Activated naive CD4-positive, alpha-beta T cell treated with anti-CD3 and anti-CD28 coated beads for 36 hours (primary cell): Measurements from ENCODE around the gene MYO1B. TPM values are rescaled to one million over a fixed set of nuclear protein-coding genes. Genes with fewer than 3 reads are reported as not detected.

Experiments
- CTCF ChIA-PET: fragments of 350-600 bp; sonication (Branson Sonifier 250); formaldehyde crosslinking; loops from one replicate; lab custom pipeline; 2021; ENCODE audit warnings: antibody characterized with exemption; lab: Charles Lee
- DNase-seq: peaks from one replicate; pipeline ENCODE4 v3.0.0-alpha.2; 2020
- H3K27ac Mint-ChIP-seq: one replicate; pipeline ENCODE4 v1.8.0; 2021; ENCODE audit warnings: mild to moderate bottlenecking, mixed read lengths
- H3K27me3 Mint-ChIP-seq: one replicate; pipeline ENCODE4 v1.8.0; 2021; ENCODE audit warnings: low read depth, mixed read lengths
- H3K36me3 Mint-ChIP-seq: one replicate; pipeline ENCODE4 v1.8.0; 2021; ENCODE audit warnings: low read depth, mixed read lengths
- H3K4me1 Mint-ChIP-seq: one replicate; pipeline ENCODE4 v1.8.0; 2021; ENCODE audit warnings: low read depth, mixed read lengths
- H3K4me3 Mint-ChIP-seq: one replicate; pipeline ENCODE4 v1.8.0; 2021; ENCODE audit warnings: mild to moderate bottlenecking, moderate library complexity, mixed read lengths
- H3K9me3 Mint-ChIP-seq: one replicate; pipeline ENCODE4 v1.8.0; 2021; ENCODE audit warnings: mixed read lengths
- intact Hi-C: fragments of 100-400 bp; cut with micrococcal nuclease; formaldehyde crosslinking; loops from one replicate; pipeline ENCODE4 v1.15.1; 2023
- total RNA-seq, 2 experiments: library from RNA; stranded (reverse); gene quantifications; one replicate each; pipeline ENCODE4 v1.2.3, GENCODE V29; 2021

The MYO1B gene
- total RNA-seq, 2 experiments from 2014 or later, result 39.2 to 40.5 TPM

GRCh38 chr2:191213333-191213732 lies 31.9 kb upstream of the MYO1B start:
- H3K36me3 Mint-ChIP-seq, result peaks cover 5% of the 10 kb centered on the region
- intact Hi-C loops, result no loop called here
- CTCF ChIA-PET, result interaction anchor here (1.1 kb wide), 1 partner anchor 48 kb away, joined by 5 read pairs; no protein-coding TSS in a partner anchor

GRCh38 chr2:191215230-191215629 lies 30.0 kb upstream of the MYO1B start:
- CTCF ChIA-PET, result interaction anchor here (0.6 to 1.2 kb wide), 3 partner anchors 9 to 306 kb away, joined by 3 read pairs; no protein-coding TSS in a partner anchor

More at GRCh38 chr2:191213333-191213732, 31.9 kb upstream of the MYO1B start:
- H3K4me3 Mint-ChIP-seq, result no peak overlapping the region
- H3K27me3 Mint-ChIP-seq, result no peaks in the 10 kb centered on the region
- no peak overlapping the region for H3K27ac Mint-ChIP-seq
- peaks cover 12% of the 10 kb centered on the region for H3K9me3 Mint-ChIP-seq
- DNase-seq, result no peak
- peaks cover 10% of the 10 kb centered on the region for H3K4me1 Mint-ChIP-seq

GRCh38 chr2:191215666-191216065 lies 29.5 kb upstream of the MYO1B start:
- peaks cover 5% of the 10 kb centered on the region for H3K36me3 Mint-ChIP-seq
- DNase-seq, result no peak
- no peak overlapping the region for H3K27ac Mint-ChIP-seq
- CTCF ChIA-PET, result interaction anchor here (0.6 to 1.2 kb wide), 3 partner anchors 9 to 306 kb away, joined by 3 read pairs; no protein-coding TSS in a partner anchor
- H3K9me3 Mint-ChIP-seq, result peaks cover 15% of the 10 kb centered on the region
- intact Hi-C loops, result no loop called here
- no peak overlapping the region for H3K4me3 Mint-ChIP-seq
- H3K27me3 Mint-ChIP-seq, result no peaks in the 10 kb centered on the region
- peaks cover 25% of the 10 kb centered on the region for H3K4me1 Mint-ChIP-seq

More at GRCh38 chr2:191215230-191215629, 30.0 kb upstream of the MYO1B start:
- no peak overlapping the region for H3K27ac Mint-ChIP-seq
- intact Hi-C loops, result no loop called here
- H3K27me3 Mint-ChIP-seq, result no peaks in the 10 kb centered on the region
- peaks cover 25% of the 10 kb centered on the region for H3K4me1 Mint-ChIP-seq
- peaks cover 13% of the 10 kb centered on the region for H3K9me3 Mint-ChIP-seq
- H3K36me3 Mint-ChIP-seq, result peaks cover 5% of the 10 kb centered on the region
- DNase-seq, result no peak
- H3K4me3 Mint-ChIP-seq, result no peak overlapping the region

- peaks cover 25% of the 10 kb centered on the region for H3K4me1 Mint-ChIP-seq
- intact Hi-C loops, result no loop called here
- H3K36me3 Mint-ChIP-seq, result no peaks in the 10 kb centered on the region
- no peak overlapping the region for H3K4me3 Mint-ChIP-seq
- H3K27me3 Mint-ChIP-seq, result no peaks in the 10 kb centered on the region
- H3K27ac Mint-ChIP-seq, result no peak overlapping the region
- no peak for DNase-seq
- H3K9me3 Mint-ChIP-seq, result peaks cover 9% of the 10 kb centered on the region
- CTCF ChIA-PET, result interaction anchor here (0.6 to 3.1 kb wide), 18 partner anchors 9 to 313 kb away, joined by 3 to 11 read pairs (median 4); no protein-coding TSS in a partner anchor
Measured at GRCh38 chr2:191217580-191217979, 27.6 kb upstream of the MYO1B start.

GRCh38 chr2:191218292-191218898 lies 26.8 kb upstream of the MYO1B start:
- Mint-ChIP-seq H3K4me1 (peaks cover 25% of the 10 kb centered on the region), H3K27ac (no peak overlapping the region), H3K9me3 (peaks cover 9% of the 10 kb centered on the region), H3K27me3 (no peaks in the 10 kb centered on the region), H3K36me3 (no peaks in the 10 kb centered on the region), H3K4me3 (no peak overlapping the region)
- CTCF ChIA-PET, result interaction anchor here (0.6 to 3.1 kb wide), 22 partner anchors 9 to 312 kb away, joined by 3 to 11 read pairs (median 4); no protein-coding TSS in a partner anchor
- DNase-seq, result peak; percentile 67
- intact Hi-C loops, result loop anchor here (1.0 to 2.0 kb wide), 2 partner anchors 53 to 282 kb away; no protein-coding TSS in a partner anchor

GRCh38 chr2:191220671-191221070 lies 24.5 kb upstream of the MYO1B start:
- CTCF ChIA-PET, result interaction anchor here (1.4 kb wide), 1 partner anchor 318 kb away, joined by 3 read pairs; no protein-coding TSS in a partner anchor
- Mint-ChIP-seq H3K4me1 (peaks cover 25% of the 10 kb centered on the region), H3K27ac (no peak overlapping the region), H3K36me3 (no peaks in the 10 kb centered on the region), H3K27me3 (no peaks in the 10 kb centered on the region), H3K9me3 (peaks cover 9% of the 10 kb centered on the region), H3K4me3 (no peak overlapping the region)
- intact Hi-C loops, result no loop called here
- no peak for DNase-seq

- CTCF ChIA-PET, result no interaction called here
Measured at GRCh38 chr2:191221666-191222065, 23.5 kb upstream of the MYO1B start.

GRCh38 chr2:191222507-191222906 lies 22.7 kb upstream of the MYO1B start:
- H3K4me3 Mint-ChIP-seq, result no peak overlapping the region
- intact Hi-C loops, result no loop called here
- no peaks in the 10 kb centered on the region for H3K36me3 Mint-ChIP-seq
- peaks cover 9% of the 10 kb centered on the region for H3K9me3 Mint-ChIP-seq
- H3K27me3 Mint-ChIP-seq, result no peaks in the 10 kb centered on the region
- no peak overlapping the region for H3K27ac Mint-ChIP-seq
- CTCF ChIA-PET, result no interaction called here
- DNase-seq, result no peak
- peaks cover 23% of the 10 kb centered on the region for H3K4me1 Mint-ChIP-seq

More at GRCh38 chr2:191221666-191222065, 23.5 kb upstream of the MYO1B start:
- Mint-ChIP-seq H3K4me1 (peaks cover 25% of the 10 kb centered on the region), H3K27ac (no peak overlapping the region), H3K27me3 (no peaks in the 10 kb centered on the region), H3K9me3 (peaks cover 9% of the 10 kb centered on the region), H3K4me3 (no peak overlapping the region), H3K36me3 (no peaks in the 10 kb centered on the region)
- DNase-seq, result no peak
- intact Hi-C loops, result no loop called here

- H3K27me3 Mint-ChIP-seq, result no peaks in the 10 kb centered on the region
- no peak overlapping the region for H3K27ac Mint-ChIP-seq
- intact Hi-C loops, result no loop called here
- peaks cover 9% of the 10 kb centered on the region for H3K9me3 Mint-ChIP-seq
- CTCF ChIA-PET, result no interaction called here
- no peaks in the 10 kb centered on the region for H3K36me3 Mint-ChIP-seq
- DNase-seq, result no peak
- peaks cover 19% of the 10 kb centered on the region for H3K4me1 Mint-ChIP-seq
- no peak overlapping the region for H3K4me3 Mint-ChIP-seq
Measured at GRCh38 chr2:191222952-191223351, 22.3 kb upstream of the MYO1B start.

GRCh38 chr2:191225126-191225525 lies 20.1 kb upstream of the MYO1B start:
- Mint-ChIP-seq H3K4me1 (no peaks in the 10 kb centered on the region), H3K36me3 (no peaks in the 10 kb centered on the region), H3K9me3 (peaks cover 7% of the 10 kb centered on the region), H3K27ac (no peak overlapping the region), H3K27me3 (no peaks in the 10 kb centered on the region), H3K4me3 (no peak overlapping the region)
- CTCF ChIA-PET, result no interaction called here
- intact Hi-C loops, result no loop called here
- DNase-seq, result no peak

- no peaks in the 10 kb centered on the region for H3K27me3 Mint-ChIP-seq
- no peak overlapping the region for H3K4me3 Mint-ChIP-seq
- H3K27ac Mint-ChIP-seq, result no peak overlapping the region
- intact Hi-C loops, result no loop called here
- peaks cover 4% of the 10 kb centered on the region for H3K9me3 Mint-ChIP-seq
- no peaks in the 10 kb centered on the region for H3K36me3 Mint-ChIP-seq
- no peaks in the 10 kb centered on the region for H3K4me1 Mint-ChIP-seq
- DNase-seq, result no peak
- CTCF ChIA-PET, result no interaction called here
Measured at GRCh38 chr2:191225690-191226089, 19.5 kb upstream of the MYO1B start.

- Mint-ChIP-seq H3K9me3 (peaks cover 4% of the 10 kb centered on the region), H3K27ac (no peak overlapping the region), H3K4me1 (no peaks in the 10 kb centered on the region), H3K27me3 (no peaks in the 10 kb centered on the region), H3K36me3 (no peaks in the 10 kb centered on the region), H3K4me3 (no peak overlapping the region)
- intact Hi-C loops, result no loop called here
- no peak for DNase-seq
- CTCF ChIA-PET, result no interaction called here
Measured at GRCh38 chr2:191226196-191226595, 19.0 kb upstream of the MYO1B start.

GRCh38 chr2:191228333-191228732 lies 16.9 kb upstream of the MYO1B start:
- H3K27me3 Mint-ChIP-seq, result no peaks in the 10 kb centered on the region
- no peaks in the 10 kb centered on the region for H3K36me3 Mint-ChIP-seq
- no peak for DNase-seq
- no peak overlapping the region for H3K4me3 Mint-ChIP-seq
- H3K4me1 Mint-ChIP-seq, result no peaks in the 10 kb centered on the region
- CTCF ChIA-PET, result interaction anchor here (0.8 to 1.6 kb wide), 2 partner anchors 9 to 12 kb away, joined by 4 to 5 read pairs; no protein-coding TSS in a partner anchor
- intact Hi-C loops, result no loop called here
- H3K9me3 Mint-ChIP-seq, result no peaks in the 10 kb centered on the region
- H3K27ac Mint-ChIP-seq, result no peak overlapping the region
